HCT116 (cell line): ENCODE results near the gene VRK1. TPM values are rescaled to one million over a fixed set of nuclear protein-coding genes. Genes with fewer than 3 reads are reported as not detected.

ENCODE experiments used
- ATAC-seq: fragments of 200-7000 bp; cut with Tn5 transposase; 2 replicates; pipeline ENCODE4 v1.9.1; 2020; ENCODE audit warnings: mild to moderate bottlenecking, moderate library complexity
- BruUV-seq: library from RNA; stranded (reverse); fragments of 400-500 nt; replicated peaks from 2 replicates; lab custom pipeline; 2021; lab: Mats Ljungman, UMichigan
- CTCF ChIA-PET: fragments of 300-600 bp; sonication (Branson Sonifier 250); formaldehyde crosslinking; loops from one replicate; lab custom pipeline; 2021; ENCODE audit warnings: antibody characterized with exemption; lab: Charles Lee
- POLR2A ChIA-PET: fragments of 300-600, 350-600 bp; sonication (Branson Sonifier 250); formaldehyde crosslinking; loops from one replicate; lab custom pipeline; 2021; ENCODE audit warnings: antibody characterized with exemption; lab: Charles Lee
- RAD21 ChIA-PET, 2 experiments: fragments of 300-600 bp; sonication (Branson Sonifier 250); formaldehyde crosslinking; loops; one replicate each; lab custom pipeline; 2023; ENCODE audit warnings: low total read pairs in 2 of 2; ENCODE audit not compliant: uncharacterized antibody in 2 of 2, unreplicated experiment in 2 of 2, low non-redundant PET in 1 of 2; lab: Charles Lee
- DNase-seq: peaks from one replicate; pipeline ENCODE4 v3.0.0-alpha.2; 2010; ENCODE audit warnings: low read depth, low spot score
- H2AFZ ChIP-seq: fragments of 200-600 bp; shearing (Covaris generic), sonication (generic); 2 replicates; pipeline ENCODE4 v1.6.1; 2017; ENCODE audit warnings: low read depth, mixed run types, mixed read lengths, antibody characterized with exemption, low read length; ENCODE audit not compliant: poor library complexity, severe bottlenecking
- H3K27ac ChIP-seq: 2 replicates; pipeline ENCODE4 v1.5.1; 2012; ENCODE audit warnings: low read depth, low read length
- H3K27me3 ChIP-seq: fragments of 200-600 bp; sonication (generic); 2 replicates; pipeline ENCODE4 v1.6.1; 2016; ENCODE audit warnings: mixed run types, low read length, mixed read lengths; ENCODE audit not compliant: insufficient read depth
- H3K36me3 ChIP-seq, 2 experiments: fragments of 200-500 bp in 1 of 2; fragments of 200-600 bp in 1 of 2; sonication (Bioruptor generic) in 1 of 2; sonication (generic) in 1 of 2; 2 replicates each; pipeline versions ENCODE4 v1.5.1 to v1.6.1; 2014 to 2016; ENCODE audit warnings: low read length in 2 of 2, inconsistent platforms in 1 of 2, mixed read lengths in 1 of 2, mixed run types in 1 of 2; ENCODE audit not compliant: insufficient read depth in 2 of 2, control insufficient read depth in 1 of 2
- H3K4me1 ChIP-seq, 2 experiments: fragments of 200-600 bp in 1 of 2; sonication (generic) in 1 of 2; 2 replicates each; pipeline versions ENCODE4 v1.5.1 to v1.6.1; 2012 to 2017; ENCODE audit warnings: low read length in 2 of 2, inconsistent platforms in 1 of 2, mild to moderate bottlenecking in 1 of 2, mixed read lengths in 1 of 2, mixed run types in 1 of 2, moderate library complexity in 1 of 2; ENCODE audit not compliant: insufficient read depth in 2 of 2, control insufficient read depth in 1 of 2
- H3K4me2 ChIP-seq: fragments of 200-600 bp; sonication (generic); 2 replicates; pipeline ENCODE4 v1.6.1; 2017; ENCODE audit warnings: mixed run types, low read length, mixed read lengths
- H3K4me3 ChIP-seq, 2 experiments: fragments of 200-600 bp in 1 of 2; sonication (generic) in 1 of 2; replicated peaks in 1 of 2; 2 replicates each; pipeline ENCODE4 v1.5.1; 2011 to 2016; ENCODE audit warnings: low read length in 2 of 2, control low read depth in 1 of 2, low read depth in 1 of 2, mild to moderate bottlenecking in 1 of 2, mixed read lengths in 1 of 2, mixed run types in 1 of 2
- H3K79me2 ChIP-seq: fragments of 200-600 bp; sonication (generic); 2 replicates; pipeline ENCODE4 v1.6.1; 2017; ENCODE audit warnings: mild to moderate bottlenecking, mixed run types, low read length, moderate library complexity, mixed read lengths; ENCODE audit not compliant: insufficient read depth
- H3K9ac ChIP-seq: fragments of 200-600 bp; sonication (generic); 2 replicates; pipeline ENCODE4 v1.6.1; 2016; ENCODE audit warnings: low read length, mixed read lengths
- H3K9me2 ChIP-seq: fragments of 200-600 bp; sonication (generic), shearing (Covaris generic); 2 replicates; pipeline ENCODE4 v1.6.1; 2017; ENCODE audit warnings: mixed run types, mild to moderate bottlenecking, moderate library complexity; ENCODE audit not compliant: insufficient read depth
- H3K9me3 ChIP-seq, 2 experiments: fragments of 200-500 bp in 1 of 2; fragments of 200-600 bp in 1 of 2; sonication (Bioruptor generic) in 1 of 2; sonication (generic) in 1 of 2; 2 replicates each; pipeline ENCODE4 v1.6.1; 2014 to 2017; ENCODE audit warnings: low read length in 2 of 2, mixed read lengths in 2 of 2, inconsistent platforms in 1 of 2, low read depth in 1 of 2, mild to moderate bottlenecking in 1 of 2, mixed run types in 1 of 2, moderate library complexity in 1 of 2; ENCODE audit not compliant: control insufficient read depth in 1 of 2, insufficient read depth in 1 of 2
- H4K20me1 ChIP-seq: fragments of 200-600 bp; sonication (generic), shearing (Covaris generic); 2 replicates; pipeline ENCODE4 v1.6.1; 2017; ENCODE audit warnings: mixed run types, mild to moderate bottlenecking, moderate library complexity; ENCODE audit not compliant: insufficient read depth
- CTCF ChIP-seq, 3 experiments: fragments of 200-600 bp in 1 of 3; sonication (generic) in 1 of 3; IDR thresholded peaks in 2 of 3; conservative IDR thresholded peaks in 1 of 3; 2 replicates each; pipeline ENCODE4 v1.5.1; 2012 to 2017; ENCODE audit warnings: low read depth in 2 of 3, low read length in 2 of 3, antibody characterized with exemption in 1 of 3, borderline replicate concordance in 1 of 3, control low read depth in 1 of 3, mild to moderate bottlenecking in 1 of 3, mixed read lengths in 1 of 3, mixed run types in 1 of 3, moderate library complexity in 1 of 3; ENCODE audit not compliant: insufficient read depth in 1 of 3
- ELF1 ChIP-seq: IDR thresholded peaks from 2 replicates; pipeline ENCODE4 v1.6.1; 2012; ENCODE audit warnings: low read depth, borderline replicate concordance
- EZH2 ChIP-seq: fragments of 200-600 bp; sonication (generic); IDR thresholded peaks from 2 replicates; pipeline ENCODE4 v1.6.1; 2017; ENCODE audit warnings: antibody characterized with exemption, mixed run types
- EZH2phosphoT487 ChIP-seq: fragments of 200-600 bp; IDR thresholded peaks from 2 replicates; pipeline ENCODE4 v1.6.1; 2018; ENCODE audit warnings: antibody characterized with exemption, borderline replicate concordance
- JUND ChIP-seq: IDR thresholded peaks from 2 replicates; pipeline ENCODE4 v1.6.1; 2012
- POLR2A ChIP-seq: IDR thresholded peaks from 2 replicates; pipeline ENCODE4 v1.7.0; 2011; ENCODE audit warnings: borderline replicate concordance; ENCODE audit not compliant: insufficient read depth, insufficient read length; ENCODE audit errors: extremely low read depth
- POLR2AphosphoS5 ChIP-seq: IDR thresholded peaks from 2 replicates; pipeline ENCODE4 v1.6.1; 2011; ENCODE audit warnings: mild to moderate bottlenecking, low read depth, low read length, moderate library complexity
- SIN3A ChIP-seq: IDR thresholded peaks from 2 replicates; pipeline ENCODE4 v1.6.1; 2012; ENCODE audit warnings: low read depth
- SRF ChIP-seq: IDR thresholded peaks from 2 replicates; pipeline ENCODE4 v1.6.1; 2012; ENCODE audit warnings: low read depth
- TCF7L2 ChIP-seq: IDR thresholded peaks from 2 replicates; pipeline ENCODE4 v1.7.0; 2011; ENCODE audit warnings: borderline replicate concordance, inconsistent platforms; ENCODE audit not compliant: insufficient read depth, insufficient read length; ENCODE audit errors: extremely low read depth
- ZFX ChIP-seq: fragments of 450-650 bp; IDR thresholded peaks from 2 replicates; pipeline ENCODE4 v1.6.1; 2017
- ZNF274 ChIP-seq: fragments of 200-500 bp; sonication (Bioruptor generic); IDR thresholded peaks from 2 replicates; pipeline ENCODE4 v1.6.1; 2014; ENCODE audit warnings: mild to moderate bottlenecking, low read depth, low read length, inconsistent platforms
- intact Hi-C: fragments of 100-400 bp; cut with micrococcal nuclease; formaldehyde crosslinking; loops from 2 replicates; pipeline ENCODE4 v1.10.0; 2022
- total RNA-seq: library from RNA; stranded (reverse); gene quantifications from one replicate; pipeline ENCODE4 v1.2.1, GENCODE V29; 2021; ENCODE audit not compliant: unreplicated experiment

The VRK1 gene
- total RNA-seq, 1 experiment from 2014 or later: 51.4 TPM

DNA sequence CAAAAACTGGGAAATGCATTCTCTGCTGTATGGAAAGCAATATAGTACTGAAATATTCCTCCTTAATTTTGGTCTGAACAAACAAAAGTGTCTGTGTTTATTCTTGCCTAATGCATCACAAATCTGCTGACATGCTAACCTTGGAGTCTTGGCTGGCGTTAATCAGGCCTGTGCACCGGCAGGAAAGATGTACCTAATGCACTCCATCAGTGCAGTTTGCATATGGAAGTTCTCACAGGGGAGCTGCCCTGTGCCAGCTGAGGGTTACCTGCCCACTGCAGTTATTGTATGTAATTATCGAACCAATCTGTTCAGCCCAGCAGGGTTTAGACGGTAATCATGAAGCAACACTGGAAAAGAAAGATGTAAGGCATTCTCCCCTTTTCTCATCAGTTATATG is 76.9 kb downstream of the VRK1 start (continued):
- no peak for TF ChIP-seq POLR2AphosphoS5
- TF ChIP-seq SRF: no peak
- no peak for TF ChIP-seq POLR2A
- TF ChIP-seq ELF1: no peak
- no peak for TF ChIP-seq JUND
- no peak for TF ChIP-seq TCF7L2
- TF ChIP-seq CTCF (IDR thresholded peaks at IDR 0.05 in 2 of 3, conservative IDR thresholded peaks at IDR 0.05 in 1 of 3; ENCODE audit: borderline replicate concordance in 1 of 3, insufficient read depth in 1 of 3, low read depth in 2 of 3, low read length in 2 of 3): no peak

- Histone ChIP-seq H3K9me3 (no peaks in the 10 kb centered on the region), H3K4me1 (no peaks in the 10 kb centered on the region), H3K9ac (no peak overlapping the region), H3K27me3 (no peaks in the 10 kb centered on the region), H3K4me2 (no peak overlapping the region), H3K9me2 (no peaks in the 10 kb centered on the region), H4K20me1 (no peaks in the 10 kb centered on the region), H3K36me3 (peaks cover 2 to 10% of the 10 kb centered on the region in 2 experiments)
- POLR2A ChIA-PET: no interaction called here
- CTCF ChIA-PET: interaction anchor here (1.5 kb wide), 1 partner anchor 24 kb away, joined by 4 read pairs; no protein-coding TSS in a partner anchor
- DNase-seq: no peak
- BruUV-seq: no TSS peak
- intact Hi-C loops: no loop called here
- TF ChIP-seq TCF7L2 (no peak), EZH2phosphoT487 (no peak), POLR2A (no peak), ZFX (no peak), ZNF274 (no peak), EZH2 (no peak), POLR2AphosphoS5 (no peak), SIN3A (no peak)
- TF ChIP-seq, all 23 proteins: peak for 0
- Histone ChIP-seq H3K27ac (no peak overlapping the region), H2AFZ (no peak overlapping the region), H3K79me2 (peaks cover 12% of the 10 kb centered on the region), H3K4me3 (no peak overlapping the region)
- RAD21 ChIA-PET: no interaction called here
- ATAC-seq: no peak
Observed at GRCh38 chr14:96876747-96877146, 79.6 kb downstream of the VRK1 start.
